HG02798 (cell line): ENCODE data around the gene FLNC.

Experiments
- ATAC-seq: cut with Tn5 transposase; IDR thresholded peaks from one replicate; pipeline ENCODE4 v1.9.1; 2021; ENCODE audit warnings: mild to moderate bottlenecking; ENCODE audit not compliant: unreplicated experiment, poor library complexity

Gene FLNC

GRCh38 chr7:128859232-128860157 lies 29.3 kb downstream of the FLNC start:
- no peak for ATAC-seq

- ATAC-seq, result no peak
Measured at GRCh38 chr7:128860158-128861073, 30.2 kb downstream of the FLNC start.

- no peak for ATAC-seq
Measured at GRCh38 chr7:128861957-128862570, 31.9 kb downstream of the FLNC start.

GRCh38 chr7:128862571-128863432 lies 32.6 kb downstream of the FLNC start, which contains the start of gene ATP6V1F:
Gene ATP6V1F (plus strand): TSS chr7:128862856. CDS start chr7:128862905, 49 bp downstream.
- ATAC-seq, result peak; percentile 88

- peak; percentile 37 for ATAC-seq
Measured at GRCh38 chr7:128863433-128863989, 33.3 kb downstream of the FLNC start.

GRCh38 chr7:128865303-128865702 lies 35.1 kb downstream of the FLNC start:
- no peak for ATAC-seq

GRCh38 chr7:128865996-128866877 lies 36.0 kb downstream of the FLNC start:
- no peak for ATAC-seq

- ATAC-seq, result no peak
Measured at GRCh38 chr7:128867241-128867640, 37.0 kb downstream of the FLNC start.

GRCh38 chr7:128867842-128868623 lies 37.8 kb downstream of the FLNC start:
- no peak for ATAC-seq

- no peak for ATAC-seq
Measured at GRCh38 chr7:128868624-128869137, 38.5 kb downstream of the FLNC start.

- ATAC-seq, result peak; percentile 70
Measured at GRCh38 chr7:128869138-128869943, 39.1 kb downstream of the FLNC start.

- ATAC-seq, result peak; percentile 3
Measured at GRCh38 chr7:128869944-128870285, 39.7 kb downstream of the FLNC start.

- no peak for ATAC-seq
Measured at GRCh38 chr7:128871050-128871449, 40.8 kb downstream of the FLNC start.

- ATAC-seq, result no peak
Measured at GRCh38 chr7:128872394-128872824, 42.2 kb downstream of the FLNC start.

GRCh38 chr7:128873234-128873633 lies 43.0 kb downstream of the FLNC start:
- ATAC-seq, result no peak

GRCh38 chr7:128874140-128875031 lies 44.2 kb downstream of the FLNC start:
- ATAC-seq, result no peak
